OCI-LY1 (cell line): ENCODE data around the gene AOAH.

Experiments used
- H2AFZ ChIP-seq: fragments of 200-600 bp; sonication (generic), shearing (Covaris generic); 2 replicates; pipeline ENCODE4 v1.6.0; 2014; ENCODE audit warnings: antibody characterized with exemption, mild to moderate bottlenecking, low read length
- H3F3A ChIP-seq: fragments of 200-600 bp; sonication (generic), shearing (Covaris generic); 2 replicates; pipeline ENCODE4 v1.6.0; 2014; ENCODE audit warnings: mild to moderate bottlenecking, antibody characterized with exemption, low read length, moderate library complexity; ENCODE audit not compliant: insufficient read depth
- H3K27ac ChIP-seq: fragments of 200-600 bp; sonication (generic); 2 replicates; pipeline ENCODE4 v1.5.1; 2014; ENCODE audit warnings: low read length, mixed run types, mild to moderate bottlenecking, low read depth; ENCODE audit not compliant: poor library complexity, severe bottlenecking
- H3K27me3 ChIP-seq: fragments of 200-600 bp; sonication (generic); 2 replicates; pipeline ENCODE4 v1.6.0; 2014; ENCODE audit warnings: antibody characterized with exemption, mild to moderate bottlenecking, low read length, moderate library complexity; ENCODE audit not compliant: insufficient read depth
- H3K36me3 ChIP-seq: fragments of 200-600 bp; sonication (generic); 2 replicates; pipeline ENCODE4 v1.6.1; 2014; ENCODE audit warnings: mild to moderate bottlenecking, antibody characterized with exemption, low read length, moderate library complexity, mixed read lengths; ENCODE audit not compliant: insufficient read depth
- H3K4me1 ChIP-seq: fragments of 200-600 bp; sonication (generic); 2 replicates; pipeline ENCODE4 v1.5.1; 2014; ENCODE audit warnings: mild to moderate bottlenecking, low read length, moderate library complexity; ENCODE audit not compliant: insufficient read depth, severe bottlenecking
- H3K4me2 ChIP-seq: fragments of 200-600 bp; sonication (generic), shearing (Covaris generic); 2 replicates; pipeline ENCODE4 v1.6.1; 2014; ENCODE audit warnings: low read length
- H3K4me3 ChIP-seq: fragments of 200-600 bp; sonication (generic); 2 replicates; pipeline ENCODE4 v1.5.1; 2014; ENCODE audit warnings: low read length, low read depth, mild to moderate bottlenecking, mixed read lengths; ENCODE audit not compliant: poor library complexity, severe bottlenecking
- H3K79me2 ChIP-seq: fragments of 200-600 bp; shearing (Covaris generic); 2 replicates; pipeline ENCODE4 v1.6.1; 2016; ENCODE audit warnings: mixed run types, low read length, mixed read lengths; ENCODE audit not compliant: insufficient read depth
- H3K9ac ChIP-seq: fragments of 200-600 bp; sonication (generic), shearing (Covaris generic); 2 replicates; pipeline ENCODE4 v1.6.1; 2014; ENCODE audit warnings: mild to moderate bottlenecking, low read length, mixed read lengths
- H3K9me2 ChIP-seq: fragments of 200-600 bp; sonication (generic), shearing (Covaris generic); 2 replicates; pipeline ENCODE4 v1.6.1; 2014; ENCODE audit warnings: low read depth, mild to moderate bottlenecking, low read length, mixed read lengths
- H3K9me3 ChIP-seq: fragments of 200-600 bp; shearing (Covaris generic); 2 replicates; pipeline ENCODE4 v1.6.1; 2014; ENCODE audit warnings: low read length, mixed read lengths
- H4K20me1 ChIP-seq: fragments of 200-600 bp; sonication (generic), shearing (Covaris generic); 2 replicates; pipeline ENCODE4 v1.6.0; 2016; ENCODE audit warnings: mild to moderate bottlenecking, low read length; ENCODE audit not compliant: insufficient read depth
- CTCF ChIP-seq: fragments of 200-600 bp; sonication (generic), shearing (Covaris generic); IDR thresholded peaks from 2 replicates; pipeline ENCODE4 v1.5.1; 2017; ENCODE audit warnings: mild to moderate bottlenecking, antibody characterized with exemption, low read length, moderate library complexity, mixed read lengths
- EZH2 ChIP-seq: fragments of 200-600 bp; sonication (generic), shearing (Covaris generic); IDR thresholded peaks from 2 replicates; pipeline ENCODE4 v1.8.0; 2017; ENCODE audit warnings: borderline replicate concordance, mixed run types, mild to moderate bottlenecking, antibody characterized with exemption, low read length, moderate library complexity, mixed read lengths

AOAH gene

GRCh38 chr7:36602511-36602910 lies 121.8 kb downstream of the AOAH start:
- no peaks in the 10 kb centered on the region for H3K79me2 ChIP-seq
- H3K4me1 ChIP-seq = no peaks in the 10 kb centered on the region
- H3K4me2 ChIP-seq = no peak overlapping the region
- H3K4me3 ChIP-seq = no peak overlapping the region
- no peak overlapping the region for H3K9ac ChIP-seq
- no peaks in the 10 kb centered on the region for H3K9me2 ChIP-seq
- H3K27me3 ChIP-seq = no peaks in the 10 kb centered on the region
- no peaks in the 10 kb centered on the region for H3F3A ChIP-seq
- no peak overlapping the region for H2AFZ ChIP-seq
- H3K27ac ChIP-seq = no peak overlapping the region
- TF ChIP-seq EZH2 (no peak), CTCF (no peak)
- no peaks in the 10 kb centered on the region for H3K9me3 ChIP-seq
- H4K20me1 ChIP-seq = no peaks in the 10 kb centered on the region
- H3K36me3 ChIP-seq = no peaks in the 10 kb centered on the region

GRCh38 chr7:36601601-36602000 lies 122.7 kb downstream of the AOAH start:
- Histone ChIP-seq H3K4me2 (no peak overlapping the region), H3K4me3 (no peak overlapping the region), H2AFZ (no peak overlapping the region), H3K9me3 (no peaks in the 10 kb centered on the region), H3K79me2 (no peaks in the 10 kb centered on the region), H3F3A (no peaks in the 10 kb centered on the region), H3K36me3 (no peaks in the 10 kb centered on the region), H3K9me2 (no peaks in the 10 kb centered on the region), H3K9ac (no peak overlapping the region), H3K27ac (no peak overlapping the region), H3K27me3 (no peaks in the 10 kb centered on the region), H3K4me1 (no peaks in the 10 kb centered on the region), H4K20me1 (no peaks in the 10 kb centered on the region)
- TF ChIP-seq CTCF = no peak
- TF ChIP-seq EZH2 = no peak

GRCh38 chr7:36600869-36601530 lies 123.3 kb downstream of the AOAH start:
- Histone ChIP-seq H3K4me2 (no peak overlapping the region), H3K4me1 (no peaks in the 10 kb centered on the region)
- TF ChIP-seq CTCF (no peak), EZH2 (no peak)

More at GRCh38 chr7:36600869-36601530, 123.3 kb downstream of the AOAH start:
- Histone ChIP-seq H3F3A (no peaks in the 10 kb centered on the region), H3K9me2 (no peaks in the 10 kb centered on the region), H3K9me3 (no peaks in the 10 kb centered on the region), H4K20me1 (no peaks in the 10 kb centered on the region), H3K27ac (no peak overlapping the region), H3K9ac (no peak overlapping the region), H3K27me3 (no peaks in the 10 kb centered on the region), H3K79me2 (no peaks in the 10 kb centered on the region), H3K36me3 (no peaks in the 10 kb centered on the region), H3K4me3 (no peak overlapping the region), H2AFZ (no peak overlapping the region)
